K562 (cell line): Measurements from ENCODE around the gene GDF15. TPM values are rescaled to one million over a fixed set of nuclear protein-coding genes. Genes with fewer than 3 reads are reported as not detected.

Source experiments
- CREB1 ChIP-seq, 2 experiments: sonication (generic) in 1 of 2; formaldehyde crosslinking in 1 of 2; IDR thresholded peaks; 2 replicates each; pipeline versions ENCODE4 v1.6.1 to v1.8.0; 2012 to 2022; ENCODE audit warnings: inconsistent platforms in 1 of 2, mild to moderate bottlenecking in 1 of 2, missing genetic modification reagents in 1 of 2, moderate library complexity in 1 of 2
- ELF2 ChIP-seq: fragments of 250-450 bp; sonication (Bioruptor Pico); IDR thresholded peaks from 2 replicates; pipeline ENCODE4 v1.5.0; 2021; ENCODE audit warnings: mild to moderate bottlenecking
- GATAD2A ChIP-seq: fragments of 450-650 bp; IDR thresholded peaks from 2 replicates; pipeline ENCODE4 v1.6.1; 2017
- TAF9B ChIP-seq: fragments of 450-650 bp; IDR thresholded peaks from 2 replicates; pipeline ENCODE4 v1.6.1; 2018; ENCODE audit warnings: mild to moderate bottlenecking; ENCODE audit not compliant: partially characterized antibody
- TBL1XR1 ChIP-seq, 2 experiments: IDR thresholded peaks; 2 replicates each; pipeline ENCODE4 v1.6.1; 2012; ENCODE audit warnings: improper control_type of control experiment in 2 of 2, low read length in 2 of 2, mild to moderate bottlenecking in 1 of 2
- YY1 ChIP-seq, 3 experiments: IDR thresholded peaks; 2 replicates each; pipeline ENCODE4 v1.6.1; 2011; ENCODE audit warnings: low read length in 2 of 3, mild to moderate bottlenecking in 2 of 3, moderate library complexity in 2 of 3, borderline replicate concordance in 1 of 3, control low read depth in 1 of 3, low read depth in 1 of 3; ENCODE audit not compliant: insufficient read depth in 3 of 3, insufficient replicate concordance in 2 of 3, control insufficient read depth in 1 of 3, insufficient read length in 1 of 3; ENCODE audit errors: extremely low read depth in 1 of 3
- ZKSCAN1 ChIP-seq: fragments of 150-350 bp; IDR thresholded peaks from 2 replicates; pipeline ENCODE4 v1.6.1; 2016; ENCODE audit warnings: low read depth, low read length
- polyA plus RNA-seq, 8 experiments: library from polyadenylated mRNA; depleted of rRNA in 4 of 8; stranded (reverse) in 5 of 8; unstranded in 3 of 8; fragments of >200 nt; fragmentation: Nextera tagmentation in 2 of 8; fragmentation: Illumina TruSeq in 1 of 8; extraction: Ambion mirVana in 2 of 8; extraction: Trizol in 1 of 8; gene quantifications; 2 replicates each; pipeline versions ENCODE4 v1.2.1 to v1.2.3, GENCODE V29; 2011 to 2014; ENCODE audit warnings: inconsistent platforms in 1 of 8, missing spikeins in 1 of 8
- total RNA-seq, 7 experiments: library from RNA; depleted of rRNA in 6 of 7; stranded (reverse); fragments of >200 nt in 6 of 7; fragmentation: Illumina TruSeq in 2 of 7; extraction: Trizol in 2 of 7; gene quantifications; 2 replicates each; pipeline versions ENCODE4 v1.2.1 to v1.2.3, GENCODE V29; 2011 to 2021; ENCODE audit warnings: low replicate concordance in 1 of 7
- TF ChIP-seq, protein P1 (sequence below): fragments of 450-650 bp; IDR thresholded peaks from 2 replicates; pipeline ENCODE4 v1.6.1; 2016; ENCODE audit warnings: low read depth
- TF ChIP-seq, protein P2 (sequence below): fragments of 450-650 bp; IDR thresholded peaks from 2 replicates; pipeline ENCODE4 v1.6.1; 2017; ENCODE audit warnings: antibody characterized with exemption, mild to moderate bottlenecking
- TF ChIP-seq, protein P3 (sequence below): IDR thresholded peaks from 3 replicates; pipeline ENCODE4 v1.6.1; 2011; ENCODE audit warnings: borderline replicate concordance, mild to moderate bottlenecking, moderate library complexity; ENCODE audit not compliant: insufficient read length; ENCODE audit errors: extremely low read depth

GDF15 gene
- total and polyA plus RNA-seq, 9 of the 15 experiments (the other 6 are each of a cell fraction or from before 2014, with no cell fraction given), result 2.3 to 82.4 (median 12.5) TPM

DNA sequence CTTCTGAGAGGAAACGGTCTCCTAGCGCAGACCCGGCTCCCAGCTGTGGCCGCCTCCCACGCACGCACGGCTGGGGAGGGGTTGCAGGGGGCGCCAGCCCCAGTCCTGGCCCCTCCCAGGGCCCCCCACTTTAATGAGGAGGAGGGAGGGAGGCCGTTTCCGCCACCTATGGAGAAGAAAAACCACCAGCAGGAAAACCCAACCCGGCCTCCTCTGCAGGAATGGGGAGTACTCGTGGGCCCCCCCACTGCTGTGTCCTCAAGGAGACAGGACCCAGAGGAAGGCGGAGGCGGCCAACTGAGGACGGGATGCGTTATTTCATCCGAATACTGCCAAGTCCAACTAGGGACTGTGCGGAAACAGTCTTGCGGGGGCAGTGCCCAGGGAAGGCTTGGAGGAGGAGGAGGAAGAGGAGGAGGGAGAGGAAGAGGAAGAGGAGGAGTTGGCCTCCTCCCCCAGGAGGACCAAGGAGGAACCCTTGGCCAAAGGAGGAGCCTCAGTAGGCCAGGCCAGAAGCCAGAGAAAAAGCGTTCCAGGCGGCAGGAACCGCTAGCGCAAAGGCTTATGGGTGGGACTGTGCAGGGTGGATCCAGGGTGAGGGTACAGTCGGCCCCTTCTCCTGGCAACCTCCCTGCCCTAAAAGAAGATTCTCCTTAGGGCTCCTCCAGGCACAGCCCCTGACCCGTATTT, 29.4 kb downstream of the GDF15 start (continued):
- TF ChIP-seq, protein P1, sequence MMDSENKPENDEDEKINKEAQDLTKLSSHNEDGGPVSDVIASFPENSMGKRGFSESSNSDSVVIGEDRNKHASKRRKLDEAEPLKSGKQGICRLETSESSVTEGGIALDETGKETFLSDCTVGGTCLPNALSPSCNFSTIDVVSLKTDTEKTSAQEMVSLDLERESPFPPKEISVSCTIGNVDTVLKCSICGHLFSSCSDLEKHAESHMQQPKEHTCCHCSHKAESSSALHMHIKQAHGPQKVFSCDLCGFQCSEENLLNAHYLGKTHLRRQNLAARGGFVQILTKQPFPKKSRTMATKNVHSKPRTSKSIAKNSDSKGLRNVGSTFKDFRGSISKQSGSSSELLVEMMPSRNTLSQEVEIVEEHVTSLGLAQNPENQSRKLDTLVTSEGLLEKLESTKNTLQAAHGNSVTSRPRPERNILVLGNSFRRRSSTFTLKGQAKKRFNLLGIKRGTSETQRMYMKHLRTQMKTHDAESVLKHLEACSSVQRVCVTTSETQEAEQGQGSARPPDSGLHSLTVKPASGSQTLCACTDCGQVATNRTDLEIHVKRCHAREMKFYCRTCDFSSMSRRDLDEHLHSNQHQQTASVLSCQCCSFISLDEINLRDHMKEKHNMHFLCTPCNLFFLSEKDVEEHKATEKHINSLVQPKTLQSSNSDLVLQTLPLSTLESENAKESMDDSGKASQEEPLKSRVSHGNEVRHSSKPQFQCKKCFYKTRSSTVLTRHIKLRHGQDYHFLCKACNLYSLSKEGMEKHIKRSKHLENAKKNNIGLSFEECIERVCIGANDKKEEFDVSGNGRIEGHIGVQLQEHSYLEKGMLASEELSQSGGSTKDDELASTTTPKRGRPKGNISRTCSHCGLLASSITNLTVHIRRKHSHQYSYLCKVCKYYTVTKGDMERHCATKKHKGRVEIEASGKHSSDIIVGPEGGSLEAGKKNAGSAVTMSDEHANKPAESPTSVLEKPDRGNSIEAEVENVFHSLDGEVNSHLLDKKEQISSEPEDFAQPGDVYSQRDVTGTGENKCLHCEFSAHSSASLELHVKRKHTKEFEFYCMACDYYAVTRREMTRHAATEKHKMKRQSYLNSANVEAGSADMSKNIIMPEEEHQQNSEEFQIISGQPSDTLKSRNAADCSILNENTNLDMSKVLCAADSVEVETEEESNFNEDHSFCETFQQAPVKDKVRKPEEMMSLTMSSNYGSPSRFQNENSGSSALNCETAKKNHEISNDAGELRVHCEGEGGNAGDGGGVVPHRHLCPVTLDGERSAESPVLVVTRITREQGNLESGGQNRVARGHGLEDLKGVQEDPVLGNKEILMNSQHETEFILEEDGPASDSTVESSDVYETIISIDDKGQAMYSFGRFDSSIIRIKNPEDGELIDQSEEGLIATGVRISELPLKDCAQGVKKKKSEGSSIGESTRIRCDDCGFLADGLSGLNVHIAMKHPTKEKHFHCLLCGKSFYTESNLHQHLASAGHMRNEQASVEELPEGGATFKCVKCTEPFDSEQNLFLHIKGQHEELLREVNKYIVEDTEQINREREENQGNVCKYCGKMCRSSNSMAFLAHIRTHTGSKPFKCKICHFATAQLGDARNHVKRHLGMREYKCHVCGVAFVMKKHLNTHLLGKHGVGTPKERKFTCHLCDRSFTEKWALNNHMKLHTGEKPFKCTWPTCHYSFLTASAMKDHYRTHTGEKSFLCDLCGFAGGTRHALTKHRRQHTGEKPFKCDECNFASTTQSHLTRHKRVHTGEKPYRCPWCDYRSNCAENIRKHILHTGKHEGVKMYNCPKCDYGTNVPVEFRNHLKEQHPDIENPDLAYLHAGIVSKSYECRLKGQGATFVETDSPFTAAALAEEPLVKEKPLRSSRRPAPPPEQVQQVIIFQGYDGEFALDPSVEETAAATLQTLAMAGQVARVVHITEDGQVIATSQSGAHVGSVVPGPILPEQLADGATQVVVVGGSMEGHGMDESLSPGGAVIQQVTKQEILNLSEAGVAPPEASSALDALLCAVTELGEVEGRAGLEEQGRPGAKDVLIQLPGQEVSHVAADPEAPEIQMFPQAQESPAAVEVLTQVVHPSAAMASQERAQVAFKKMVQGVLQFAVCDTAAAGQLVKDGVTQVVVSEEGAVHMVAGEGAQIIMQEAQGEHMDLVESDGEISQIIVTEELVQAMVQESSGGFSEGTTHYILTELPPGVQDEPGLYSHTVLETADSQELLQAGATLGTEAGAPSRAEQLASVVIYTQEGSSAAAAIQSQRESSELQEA, result no peak
- TF ChIP-seq TBL1XR1 (IDR thresholded peaks at IDR 0.05; ENCODE audit: low read length in 2 of 2) (no peak; a peak in 1 of 4 replicates), YY1 (IDR thresholded peaks at IDR 0.05; ENCODE audit: borderline replicate concordance in 1 of 3, control insufficient read depth in 1 of 3, extremely low read depth in 1 of 3, insufficient read depth in 3 of 3, insufficient read length in 1 of 3, insufficient replicate concordance in 2 of 3, low read depth in 1 of 3, low read length in 2 of 3) (no peak), CREB1 (IDR thresholded peaks at IDR 0.05) (no peak), CREB1 (CRISPR knock-in tag; IDR thresholded peaks at IDR 0.05) (no peak), ZKSCAN1 (no peak), TAF9B (peak; percentile 81), ELF2 (CRISPR knock-in tag) (no peak), GATAD2A (peak; percentile 97; the same call in 1 of the 2 replicates)
- TF ChIP-seq, protein P2, sequence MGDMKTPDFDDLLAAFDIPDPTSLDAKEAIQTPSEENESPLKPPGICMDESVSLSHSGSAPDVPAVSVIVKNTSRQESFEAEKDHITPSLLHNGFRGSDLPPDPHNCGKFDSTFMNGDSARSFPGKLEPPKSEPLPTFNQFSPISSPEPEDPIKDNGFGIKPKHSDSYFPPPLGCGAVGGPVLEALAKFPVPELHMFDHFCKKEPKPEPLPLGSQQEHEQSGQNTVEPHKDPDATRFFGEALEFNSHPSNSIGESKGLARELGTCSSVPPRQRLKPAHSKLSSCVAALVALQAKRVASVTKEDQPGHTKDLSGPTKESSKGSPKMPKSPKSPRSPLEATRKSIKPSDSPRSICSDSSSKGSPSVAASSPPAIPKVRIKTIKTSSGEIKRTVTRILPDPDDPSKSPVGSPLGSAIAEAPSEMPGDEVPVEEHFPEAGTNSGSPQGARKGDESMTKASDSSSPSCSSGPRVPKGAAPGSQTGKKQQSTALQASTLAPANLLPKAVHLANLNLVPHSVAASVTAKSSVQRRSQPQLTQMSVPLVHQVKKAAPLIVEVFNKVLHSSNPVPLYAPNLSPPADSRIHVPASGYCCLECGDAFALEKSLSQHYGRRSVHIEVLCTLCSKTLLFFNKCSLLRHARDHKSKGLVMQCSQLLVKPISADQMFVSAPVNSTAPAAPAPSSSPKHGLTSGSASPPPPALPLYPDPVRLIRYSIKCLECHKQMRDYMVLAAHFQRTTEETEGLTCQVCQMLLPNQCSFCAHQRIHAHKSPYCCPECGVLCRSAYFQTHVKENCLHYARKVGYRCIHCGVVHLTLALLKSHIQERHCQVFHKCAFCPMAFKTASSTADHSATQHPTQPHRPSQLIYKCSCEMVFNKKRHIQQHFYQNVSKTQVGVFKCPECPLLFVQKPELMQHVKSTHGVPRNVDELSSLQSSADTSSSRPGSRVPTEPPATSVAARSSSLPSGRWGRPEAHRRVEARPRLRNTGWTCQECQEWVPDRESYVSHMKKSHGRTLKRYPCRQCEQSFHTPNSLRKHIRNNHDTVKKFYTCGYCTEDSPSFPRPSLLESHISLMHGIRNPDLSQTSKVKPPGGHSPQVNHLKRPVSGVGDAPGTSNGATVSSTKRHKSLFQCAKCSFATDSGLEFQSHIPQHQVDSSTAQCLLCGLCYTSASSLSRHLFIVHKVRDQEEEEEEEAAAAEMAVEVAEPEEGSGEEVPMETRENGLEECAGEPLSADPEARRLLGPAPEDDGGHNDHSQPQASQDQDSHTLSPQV, result peak; percentile 95
- TF ChIP-seq, protein P3, sequence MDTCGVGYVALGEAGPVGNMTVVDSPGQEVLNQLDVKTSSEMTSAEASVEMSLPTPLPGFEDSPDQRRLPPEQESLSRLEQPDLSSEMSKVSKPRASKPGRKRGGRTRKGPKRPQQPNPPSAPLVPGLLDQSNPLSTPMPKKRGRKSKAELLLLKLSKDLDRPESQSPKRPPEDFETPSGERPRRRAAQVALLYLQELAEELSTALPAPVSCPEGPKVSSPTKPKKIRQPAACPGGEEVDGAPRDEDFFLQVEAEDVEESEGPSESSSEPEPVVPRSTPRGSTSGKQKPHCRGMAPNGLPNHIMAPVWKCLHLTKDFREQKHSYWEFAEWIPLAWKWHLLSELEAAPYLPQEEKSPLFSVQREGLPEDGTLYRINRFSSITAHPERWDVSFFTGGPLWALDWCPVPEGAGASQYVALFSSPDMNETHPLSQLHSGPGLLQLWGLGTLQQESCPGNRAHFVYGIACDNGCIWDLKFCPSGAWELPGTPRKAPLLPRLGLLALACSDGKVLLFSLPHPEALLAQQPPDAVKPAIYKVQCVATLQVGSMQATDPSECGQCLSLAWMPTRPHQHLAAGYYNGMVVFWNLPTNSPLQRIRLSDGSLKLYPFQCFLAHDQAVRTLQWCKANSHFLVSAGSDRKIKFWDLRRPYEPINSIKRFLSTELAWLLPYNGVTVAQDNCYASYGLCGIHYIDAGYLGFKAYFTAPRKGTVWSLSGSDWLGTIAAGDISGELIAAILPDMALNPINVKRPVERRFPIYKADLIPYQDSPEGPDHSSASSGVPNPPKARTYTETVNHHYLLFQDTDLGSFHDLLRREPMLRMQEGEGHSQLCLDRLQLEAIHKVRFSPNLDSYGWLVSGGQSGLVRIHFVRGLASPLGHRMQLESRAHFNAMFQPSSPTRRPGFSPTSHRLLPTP, result no peak
